Panc1 (cell line): ENCODE results near the gene DCP1A.

Experiments
- POLR2AphosphoS5 ChIP-seq: IDR thresholded peaks from 2 replicates; pipeline ENCODE4 v1.6.1; 2012; ENCODE audit warnings: mild to moderate bottlenecking, low read depth, low read length, moderate library complexity
- SIN3A ChIP-seq: IDR thresholded peaks from 2 replicates; pipeline ENCODE4 v1.6.1; 2012; ENCODE audit warnings: low read depth, mild to moderate bottlenecking, low read length, moderate library complexity, borderline replicate concordance; ENCODE audit not compliant: insufficient read depth
- TCF7L2 ChIP-seq: IDR thresholded peaks from 2 replicates; pipeline ENCODE4 v1.6.1; 2011; ENCODE audit warnings: mild to moderate bottlenecking, low read depth, low read length, inconsistent platforms
- TF ChIP-seq, protein P1 (sequence below): fragments of 450-650 bp; IDR thresholded peaks from 2 replicates; pipeline ENCODE4 v1.5.1; 2017; ENCODE audit warnings: mild to moderate bottlenecking
- TF ChIP-seq, protein P2 (sequence below), 2 experiments: IDR thresholded peaks; 2 replicates each; pipeline ENCODE4 v1.6.1; 2011 to 2012; ENCODE audit warnings: low read depth in 2 of 2, control low read depth in 1 of 2, low read length in 1 of 2, mild to moderate bottlenecking in 1 of 2, moderate library complexity in 1 of 2; ENCODE audit not compliant: insufficient read depth in 1 of 2

DNA sequence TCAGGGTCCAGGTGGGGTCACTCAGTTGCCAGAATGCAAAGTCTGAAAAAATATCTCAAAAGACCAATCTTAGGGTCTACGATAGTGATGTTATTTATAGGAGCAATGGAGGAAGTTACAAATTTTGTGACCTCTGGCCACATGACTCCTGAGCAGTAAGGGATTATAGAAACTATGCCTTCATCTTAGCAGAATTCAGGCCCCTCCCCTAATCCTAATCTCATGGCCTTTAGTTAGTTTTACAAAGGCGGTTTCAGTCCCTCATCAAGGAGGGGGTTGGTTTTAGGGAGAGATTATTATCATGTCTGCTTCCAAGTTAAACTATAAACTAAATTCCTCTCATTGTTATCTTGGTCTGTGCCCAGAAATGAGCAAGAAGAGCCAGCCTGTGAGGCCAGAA, 5.9 kb upstream of the DCP1A start:
- TF ChIP-seq, protein P1, sequence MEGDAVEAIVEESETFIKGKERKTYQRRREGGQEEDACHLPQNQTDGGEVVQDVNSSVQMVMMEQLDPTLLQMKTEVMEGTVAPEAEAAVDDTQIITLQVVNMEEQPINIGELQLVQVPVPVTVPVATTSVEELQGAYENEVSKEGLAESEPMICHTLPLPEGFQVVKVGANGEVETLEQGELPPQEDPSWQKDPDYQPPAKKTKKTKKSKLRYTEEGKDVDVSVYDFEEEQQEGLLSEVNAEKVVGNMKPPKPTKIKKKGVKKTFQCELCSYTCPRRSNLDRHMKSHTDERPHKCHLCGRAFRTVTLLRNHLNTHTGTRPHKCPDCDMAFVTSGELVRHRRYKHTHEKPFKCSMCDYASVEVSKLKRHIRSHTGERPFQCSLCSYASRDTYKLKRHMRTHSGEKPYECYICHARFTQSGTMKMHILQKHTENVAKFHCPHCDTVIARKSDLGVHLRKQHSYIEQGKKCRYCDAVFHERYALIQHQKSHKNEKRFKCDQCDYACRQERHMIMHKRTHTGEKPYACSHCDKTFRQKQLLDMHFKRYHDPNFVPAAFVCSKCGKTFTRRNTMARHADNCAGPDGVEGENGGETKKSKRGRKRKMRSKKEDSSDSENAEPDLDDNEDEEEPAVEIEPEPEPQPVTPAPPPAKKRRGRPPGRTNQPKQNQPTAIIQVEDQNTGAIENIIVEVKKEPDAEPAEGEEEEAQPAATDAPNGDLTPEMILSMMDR, result no peak
- TF ChIP-seq SIN3A, result no peak
- no peak for TF ChIP-seq POLR2AphosphoS5
- TF ChIP-seq TCF7L2, result no peak
- TF ChIP-seq, protein P2, sequence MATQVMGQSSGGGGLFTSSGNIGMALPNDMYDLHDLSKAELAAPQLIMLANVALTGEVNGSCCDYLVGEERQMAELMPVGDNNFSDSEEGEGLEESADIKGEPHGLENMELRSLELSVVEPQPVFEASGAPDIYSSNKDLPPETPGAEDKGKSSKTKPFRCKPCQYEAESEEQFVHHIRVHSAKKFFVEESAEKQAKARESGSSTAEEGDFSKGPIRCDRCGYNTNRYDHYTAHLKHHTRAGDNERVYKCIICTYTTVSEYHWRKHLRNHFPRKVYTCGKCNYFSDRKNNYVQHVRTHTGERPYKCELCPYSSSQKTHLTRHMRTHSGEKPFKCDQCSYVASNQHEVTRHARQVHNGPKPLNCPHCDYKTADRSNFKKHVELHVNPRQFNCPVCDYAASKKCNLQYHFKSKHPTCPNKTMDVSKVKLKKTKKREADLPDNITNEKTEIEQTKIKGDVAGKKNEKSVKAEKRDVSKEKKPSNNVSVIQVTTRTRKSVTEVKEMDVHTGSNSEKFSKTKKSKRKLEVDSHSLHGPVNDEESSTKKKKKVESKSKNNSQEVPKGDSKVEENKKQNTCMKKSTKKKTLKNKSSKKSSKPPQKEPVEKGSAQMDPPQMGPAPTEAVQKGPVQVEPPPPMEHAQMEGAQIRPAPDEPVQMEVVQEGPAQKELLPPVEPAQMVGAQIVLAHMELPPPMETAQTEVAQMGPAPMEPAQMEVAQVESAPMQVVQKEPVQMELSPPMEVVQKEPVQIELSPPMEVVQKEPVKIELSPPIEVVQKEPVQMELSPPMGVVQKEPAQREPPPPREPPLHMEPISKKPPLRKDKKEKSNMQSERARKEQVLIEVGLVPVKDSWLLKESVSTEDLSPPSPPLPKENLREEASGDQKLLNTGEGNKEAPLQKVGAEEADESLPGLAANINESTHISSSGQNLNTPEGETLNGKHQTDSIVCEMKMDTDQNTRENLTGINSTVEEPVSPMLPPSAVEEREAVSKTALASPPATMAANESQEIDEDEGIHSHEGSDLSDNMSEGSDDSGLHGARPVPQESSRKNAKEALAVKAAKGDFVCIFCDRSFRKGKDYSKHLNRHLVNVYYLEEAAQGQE (IDR thresholded peaks at IDR 0.05; ENCODE audit: insufficient read depth in 1 of 2, low read depth in 2 of 2, low read length in 1 of 2), result no peak
